ENCODE measurements around the gene CTU2. TPM values are rescaled to one million over a fixed set of nuclear protein-coding genes. Genes with fewer than 3 reads are reported as not detected.

The CTU2 gene
- polyA plus RNA-seq, 1 donor (not counting 4 experiments of a cell fraction or from before 2014, with no cell fraction given) = 6.3 TPM

DNA sequence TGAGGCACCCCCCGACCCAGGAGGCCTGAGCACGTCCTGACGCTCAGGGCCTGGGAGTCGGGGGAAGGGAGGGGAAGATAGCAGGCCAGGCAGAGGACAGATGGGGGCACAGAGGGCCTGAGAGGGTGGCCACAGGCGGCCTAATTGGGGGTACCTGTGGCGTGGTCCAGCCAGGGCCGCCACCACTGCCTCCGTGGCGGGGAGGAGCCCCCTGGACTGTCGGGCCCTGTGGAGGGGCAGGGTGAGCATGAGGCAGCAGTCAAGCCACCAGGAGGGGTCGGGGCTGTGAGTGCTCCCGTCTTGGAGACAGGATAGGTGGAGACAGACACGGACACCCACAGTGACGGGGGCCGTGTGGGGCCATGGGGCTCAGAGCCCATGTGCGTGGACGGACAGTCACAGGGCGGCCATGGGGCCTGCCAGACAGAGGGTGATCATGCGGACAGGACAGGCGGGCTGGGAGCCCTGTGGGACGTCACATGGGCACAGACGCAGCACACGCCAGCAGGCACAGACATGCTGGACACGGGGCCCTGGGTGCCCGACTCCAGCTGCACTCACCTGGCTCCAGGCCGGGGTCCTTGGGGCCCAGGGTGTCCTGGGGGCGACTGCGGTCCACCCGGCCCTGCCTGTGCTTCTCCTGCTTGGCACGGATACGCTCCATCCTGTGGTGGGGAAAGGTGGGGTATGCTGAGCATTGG lies 18.7 kb downstream of the CTU2 start:
- H3K4me3 ChIP-seq (ENCODE audit: control insufficient read depth in 2 of 3, extremely low read depth in 1 of 3, insufficient read depth in 2 of 3, low read depth in 1 of 3, low read length in 3 of 3) = no peak overlapping the region
- FAIRE-seq = no peak
- H3K9me1 ChIP-seq (ENCODE audit: control insufficient read depth, extremely low read depth, insufficient read depth, low read length) = no peaks in the 10 kb centered on the region
- H3K79me2 ChIP-seq (ENCODE audit: control insufficient read depth, insufficient read depth, low read length) = no peaks in the 10 kb centered on the region
- H3K27ac ChIP-seq (ENCODE audit: control insufficient read depth, insufficient read depth, low read length) = no peak overlapping the region
- dilution Hi-C loops (cut with MboI; ENCODE audit: extremely low pct_ligation_motif_present, low sequenced_read_pairs) = no loop called here
- H3K36me3 ChIP-seq (ENCODE audit: control insufficient read depth in 2 of 2, extremely low read depth in 1 of 2, insufficient read depth in 2 of 2, low read length in 2 of 2) = peaks cover 32 to 55% of the 10 kb centered on the region in 2 experiments
- no peak overlapping the region for H2AFZ ChIP-seq (ENCODE audit: control insufficient read depth, low read length)
- no peak for DNase-seq (ENCODE audit: low read depth, low spot score)
- H3K27me3 ChIP-seq (ENCODE audit: control insufficient read depth, extremely low read depth, insufficient read depth, low read length) = no peaks in the 10 kb centered on the region
- no peaks in the 10 kb centered on the region for H3K9me3 ChIP-seq (ENCODE audit: control insufficient read depth, low read depth, low read length)
- no peak overlapping the region for H3K4me2 ChIP-seq (ENCODE audit: control insufficient read depth, extremely low read depth, insufficient read depth, low read depth, low read length)
- H3K4me1 ChIP-seq (ENCODE audit: control insufficient read depth, extremely low read depth, insufficient read depth, low read length) = no peaks in the 10 kb centered on the region
- no peak overlapping the region for H3K9ac ChIP-seq (ENCODE audit: control insufficient read depth, extremely low read depth, insufficient read depth, low read length)
- TF ChIP-seq EZH2 (IDR thresholded peaks at IDR 0.05; ENCODE audit: low read length) = no peak
- TF ChIP-seq, protein P1, sequence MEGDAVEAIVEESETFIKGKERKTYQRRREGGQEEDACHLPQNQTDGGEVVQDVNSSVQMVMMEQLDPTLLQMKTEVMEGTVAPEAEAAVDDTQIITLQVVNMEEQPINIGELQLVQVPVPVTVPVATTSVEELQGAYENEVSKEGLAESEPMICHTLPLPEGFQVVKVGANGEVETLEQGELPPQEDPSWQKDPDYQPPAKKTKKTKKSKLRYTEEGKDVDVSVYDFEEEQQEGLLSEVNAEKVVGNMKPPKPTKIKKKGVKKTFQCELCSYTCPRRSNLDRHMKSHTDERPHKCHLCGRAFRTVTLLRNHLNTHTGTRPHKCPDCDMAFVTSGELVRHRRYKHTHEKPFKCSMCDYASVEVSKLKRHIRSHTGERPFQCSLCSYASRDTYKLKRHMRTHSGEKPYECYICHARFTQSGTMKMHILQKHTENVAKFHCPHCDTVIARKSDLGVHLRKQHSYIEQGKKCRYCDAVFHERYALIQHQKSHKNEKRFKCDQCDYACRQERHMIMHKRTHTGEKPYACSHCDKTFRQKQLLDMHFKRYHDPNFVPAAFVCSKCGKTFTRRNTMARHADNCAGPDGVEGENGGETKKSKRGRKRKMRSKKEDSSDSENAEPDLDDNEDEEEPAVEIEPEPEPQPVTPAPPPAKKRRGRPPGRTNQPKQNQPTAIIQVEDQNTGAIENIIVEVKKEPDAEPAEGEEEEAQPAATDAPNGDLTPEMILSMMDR (optimal IDR thresholded peaks at IDR 0.05 in 1 of 3, IDR thresholded peaks at IDR 0.05 in 1 of 3, conservative IDR thresholded peaks at IDR 0.05 in 1 of 3; ENCODE audit: extremely low read depth in 1 of 3, insufficient read depth in 2 of 3, low read length in 3 of 3) = no peak
- H4K20me1 ChIP-seq (ENCODE audit: control insufficient read depth, extremely low read depth, insufficient read depth, low read length) = no peaks in the 10 kb centered on the region

DNA sequence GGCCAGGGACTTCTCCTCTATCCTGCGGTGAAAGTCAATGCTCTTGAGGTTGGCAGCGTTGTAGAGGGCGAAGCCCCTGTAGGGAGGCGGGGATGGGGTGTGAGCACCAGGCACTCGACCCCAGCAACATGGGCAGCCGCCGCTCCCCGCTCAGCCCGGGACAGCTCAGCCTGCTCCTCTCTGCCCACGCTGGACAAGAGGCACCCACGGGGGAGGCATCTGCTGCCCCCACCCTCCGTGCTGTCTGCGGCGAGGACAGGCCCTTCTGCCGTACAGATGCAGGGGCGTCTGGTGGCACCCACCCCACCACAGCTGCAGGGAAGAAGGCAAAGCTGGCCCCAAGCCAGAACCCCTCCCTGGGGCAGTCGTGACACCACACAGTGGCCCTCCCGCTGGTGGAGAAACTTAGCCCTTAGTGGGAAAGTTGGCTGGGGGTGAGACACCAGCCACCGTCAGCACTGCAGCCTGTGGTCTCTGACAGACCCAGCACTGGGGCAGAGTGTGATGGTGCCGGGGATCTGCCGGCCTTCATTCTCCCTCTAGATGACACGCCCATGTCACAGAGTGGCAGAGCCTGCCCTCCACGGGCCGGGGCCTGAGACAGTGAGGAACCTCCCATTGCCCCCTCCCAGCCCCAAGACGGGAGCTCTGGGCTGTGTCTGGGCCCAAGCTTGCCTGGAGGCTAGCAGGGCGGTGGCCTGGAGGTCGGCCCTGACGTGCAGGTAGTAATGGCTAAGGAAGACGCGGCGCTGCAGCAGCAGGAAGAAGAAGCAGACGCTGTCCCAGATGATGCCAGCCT lies 19.5 kb downstream of the CTU2 start:
- Histone ChIP-seq H3K9ac (ENCODE audit: control insufficient read depth, extremely low read depth, insufficient read depth, low read length) (no peak overlapping the region), H3K4me3 (ENCODE audit: control insufficient read depth in 2 of 3, extremely low read depth in 1 of 3, insufficient read depth in 2 of 3, low read depth in 1 of 3, low read length in 3 of 3) (no peak overlapping the region), H4K20me1 (ENCODE audit: control insufficient read depth, extremely low read depth, insufficient read depth, low read length) (no peaks in the 10 kb centered on the region), H3K27me3 (ENCODE audit: control insufficient read depth, extremely low read depth, insufficient read depth, low read length) (no peaks in the 10 kb centered on the region), H3K36me3 (ENCODE audit: control insufficient read depth in 2 of 2, extremely low read depth in 1 of 2, insufficient read depth in 2 of 2, low read length in 2 of 2) (peaks cover 31 to 56% of the 10 kb centered on the region in 2 experiments), H3K79me2 (ENCODE audit: control insufficient read depth, insufficient read depth, low read length) (no peaks in the 10 kb centered on the region), H3K4me1 (ENCODE audit: control insufficient read depth, extremely low read depth, insufficient read depth, low read length) (no peaks in the 10 kb centered on the region), H3K4me2 (ENCODE audit: control insufficient read depth, extremely low read depth, insufficient read depth, low read depth, low read length) (no peak overlapping the region), H3K9me1 (ENCODE audit: control insufficient read depth, extremely low read depth, insufficient read depth, low read length) (no peaks in the 10 kb centered on the region), H3K9me3 (ENCODE audit: control insufficient read depth, low read depth, low read length) (no peaks in the 10 kb centered on the region), H3K27ac (ENCODE audit: control insufficient read depth, insufficient read depth, low read length) (no peak overlapping the region), H2AFZ (ENCODE audit: control insufficient read depth, low read length) (no peak overlapping the region)
- dilution Hi-C loops (cut with MboI; ENCODE audit: extremely low pct_ligation_motif_present, low sequenced_read_pairs) = no loop called here
- TF ChIP-seq EZH2 (IDR thresholded peaks at IDR 0.05; ENCODE audit: low read length) = no peak
- TF ChIP-seq, protein P1 (optimal IDR thresholded peaks at IDR 0.05 in 1 of 3, IDR thresholded peaks at IDR 0.05 in 1 of 3, conservative IDR thresholded peaks at IDR 0.05 in 1 of 3; ENCODE audit: extremely low read depth in 1 of 3, insufficient read depth in 2 of 3, low read length in 3 of 3) = no peak
- FAIRE-seq (no peak), DNase-seq (ENCODE audit: low read depth, low spot score) (no peak)

Measured in keratinocyte (primary cell).